SK-N-MC (cell line): ENCODE results near the gene BHLHA15.

Experiments used
- DNase-seq: peaks from one replicate; pipeline ENCODE4 v3.0.0-alpha.2; 2011; ENCODE audit warnings: low read depth, low spot score
- H3K27ac ChIP-seq: fragments of 200-600 bp; sonication (generic); 2 replicates; pipeline ENCODE4 v1.5.1; 2016; ENCODE audit warnings: mixed run types
- H3K36me3 ChIP-seq: fragments of 200-600 bp; sonication (generic); 2 replicates; pipeline ENCODE4 v1.6.1; 2017; ENCODE audit warnings: antibody characterized with exemption, low read length, mixed read lengths; ENCODE audit not compliant: insufficient read depth
- H3K4me3 ChIP-seq: fragments of 200-600 bp; sonication (generic); 2 replicates; pipeline ENCODE4 v1.5.1; 2016
- H3K9ac ChIP-seq: fragments of 200-600 bp; sonication (generic); 2 replicates; pipeline ENCODE4 v1.8.0; 2017; ENCODE audit warnings: mixed run types, mixed read lengths; ENCODE audit not compliant: insufficient read length
- H3K9me3 ChIP-seq: fragments of 200-600 bp; sonication (generic); 2 replicates; pipeline ENCODE4 v1.6.1; 2017; ENCODE audit warnings: low read depth, mild to moderate bottlenecking, antibody characterized with exemption, low read length, moderate library complexity, mixed read lengths
- EZH2 ChIP-seq: fragments of 200-600 bp; sonication (generic); IDR thresholded peaks from one replicate; pipeline ENCODE4 v1.6.1; 2017; ENCODE audit warnings: antibody characterized with exemption
- FOXP2 ChIP-seq: optimal IDR thresholded peaks from 2 replicates; pipeline ENCODE3; 2011; ENCODE audit warnings: mild to moderate bottlenecking, moderate library complexity; ENCODE audit not compliant: insufficient read depth; ENCODE audit errors: extremely low read length, control extremely low read depth
- POLR2AphosphoS5 ChIP-seq: IDR thresholded peaks from 2 replicates; pipeline ENCODE4 v1.6.1; 2012; ENCODE audit warnings: mild to moderate bottlenecking, low read depth, low read length, borderline replicate concordance

BHLHA15 gene

DNA sequence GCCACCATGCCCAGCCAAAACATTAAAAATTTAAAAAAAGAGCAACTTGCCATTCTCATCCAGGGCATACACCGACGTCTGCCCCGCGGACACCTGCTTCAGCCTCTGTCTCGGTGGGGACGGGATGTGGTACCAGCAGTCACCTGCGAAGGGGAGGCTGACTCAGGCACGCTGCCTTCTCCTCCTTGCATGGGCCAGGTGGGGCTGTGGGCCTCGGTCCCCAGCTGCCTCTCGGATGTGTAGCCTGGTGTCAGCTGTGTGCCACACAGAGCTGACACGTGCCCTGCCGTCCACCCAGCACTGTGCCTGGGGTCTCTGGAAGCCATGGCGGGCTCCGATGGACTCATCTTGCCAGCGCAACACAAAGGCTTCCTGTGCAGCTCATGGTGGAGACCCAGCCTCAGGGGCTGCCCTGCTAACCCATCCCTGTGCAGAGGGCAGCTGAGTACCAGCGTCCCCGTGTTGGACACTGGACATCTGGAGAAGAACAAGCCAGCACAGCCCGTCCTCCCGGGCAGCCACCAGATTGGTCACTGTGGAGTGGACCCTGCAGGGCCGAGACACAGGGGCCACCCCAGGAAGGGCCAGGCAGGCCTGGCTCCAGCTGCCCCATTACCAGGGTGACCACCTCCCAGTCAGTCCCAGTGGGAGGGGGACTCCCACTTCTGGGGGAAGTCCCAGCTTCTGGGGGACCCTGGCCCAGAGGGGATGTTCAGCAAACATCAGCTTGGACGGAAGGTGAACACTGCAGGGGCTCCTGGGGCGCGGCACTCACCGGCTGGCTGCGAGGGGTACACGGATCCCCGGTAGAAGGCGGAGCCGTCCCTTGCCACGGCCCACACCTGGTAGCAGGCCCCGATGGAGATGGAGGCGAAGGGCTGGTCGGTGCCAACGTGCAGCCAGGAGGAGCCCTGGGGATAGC, 10.6 kb downstream of the BHLHA15 start:
- no peaks in the 10 kb centered on the region for H3K36me3 ChIP-seq
- no peak for TF ChIP-seq FOXP2
- TF ChIP-seq POLR2AphosphoS5, result no peak
- TF ChIP-seq EZH2, result no peak
- H3K4me3 ChIP-seq, result no peak overlapping the region
- no peak overlapping the region for H3K9ac ChIP-seq
- DNase-seq, result no peak
- no peak overlapping the region for H3K27ac ChIP-seq
- H3K9me3 ChIP-seq, result no peaks in the 10 kb centered on the region

DNA sequence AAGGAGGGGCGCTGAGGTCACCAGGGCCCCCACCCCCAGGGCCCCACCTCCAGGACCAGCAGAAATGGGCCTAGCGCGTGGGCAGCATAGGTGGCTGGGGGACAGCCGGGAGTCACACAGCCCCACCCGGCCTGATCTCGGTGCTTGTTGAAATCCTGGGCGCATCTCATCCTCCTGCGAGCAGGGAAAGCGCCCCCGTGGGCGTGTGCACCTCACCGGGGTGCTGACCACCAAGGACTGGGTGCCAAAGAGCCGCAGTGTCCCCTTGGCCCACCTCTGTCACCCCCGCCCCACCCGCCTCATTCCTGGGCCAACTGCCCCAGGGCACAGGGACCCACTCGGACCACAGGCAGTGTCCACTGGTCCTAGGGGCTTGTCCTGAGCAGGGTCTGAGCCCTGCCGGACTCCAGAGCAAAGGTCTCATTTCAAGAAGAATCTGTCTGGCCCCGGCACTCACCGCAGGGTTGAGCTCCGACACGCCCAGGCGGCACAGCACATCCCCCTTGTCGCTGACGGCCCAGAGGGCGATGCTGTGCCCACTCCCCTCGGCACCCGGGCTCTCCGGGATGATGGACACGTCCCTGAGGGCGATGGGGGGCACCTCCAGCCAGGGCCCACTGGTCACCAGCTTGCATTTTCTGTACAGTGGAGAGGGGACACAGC, 11.4 kb downstream of the BHLHA15 start:
- Histone ChIP-seq H3K36me3 (no peaks in the 10 kb centered on the region), H3K4me3 (no peak overlapping the region), H3K27ac (no peak overlapping the region), H3K9ac (no peak overlapping the region), H3K9me3 (no peaks in the 10 kb centered on the region)
- no peak for TF ChIP-seq EZH2
- DNase-seq, result no peak

DNA sequence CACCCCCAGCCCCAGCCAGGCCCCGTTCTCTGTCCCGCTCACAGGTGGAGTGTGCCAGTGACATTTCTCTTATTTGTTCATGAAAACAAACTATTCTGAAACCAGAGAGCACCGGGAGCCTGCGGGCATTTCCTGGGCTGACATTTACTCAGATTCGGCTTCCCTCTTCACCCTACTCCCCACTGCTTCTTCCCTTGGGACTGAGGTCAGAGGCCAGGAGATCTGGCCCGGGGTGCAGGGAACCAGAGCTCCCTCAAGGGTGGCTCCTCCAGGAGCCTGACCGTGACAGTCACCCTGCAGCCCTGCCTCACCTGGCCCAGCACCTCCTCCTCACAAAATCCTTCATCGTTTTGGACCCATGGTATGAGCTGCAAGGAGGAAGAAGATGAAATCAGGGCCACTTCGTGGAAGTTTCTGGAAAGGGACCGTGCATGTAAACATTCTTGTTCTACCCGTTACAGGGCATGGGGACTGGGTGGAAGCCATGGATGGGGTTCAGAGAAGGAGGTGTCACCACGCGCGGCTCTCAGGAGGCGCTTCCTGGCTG, 12.2 kb downstream of the BHLHA15 start:
- Histone ChIP-seq H3K9ac (no peak overlapping the region), H3K4me3 (no peak overlapping the region), H3K27ac (no peak overlapping the region), H3K9me3 (no peaks in the 10 kb centered on the region), H3K36me3 (no peaks in the 10 kb centered on the region)
- DNase-seq, result no peak
- no peak for TF ChIP-seq FOXP2
- TF ChIP-seq POLR2AphosphoS5, result no peak
- TF ChIP-seq EZH2, result no peak

DNA sequence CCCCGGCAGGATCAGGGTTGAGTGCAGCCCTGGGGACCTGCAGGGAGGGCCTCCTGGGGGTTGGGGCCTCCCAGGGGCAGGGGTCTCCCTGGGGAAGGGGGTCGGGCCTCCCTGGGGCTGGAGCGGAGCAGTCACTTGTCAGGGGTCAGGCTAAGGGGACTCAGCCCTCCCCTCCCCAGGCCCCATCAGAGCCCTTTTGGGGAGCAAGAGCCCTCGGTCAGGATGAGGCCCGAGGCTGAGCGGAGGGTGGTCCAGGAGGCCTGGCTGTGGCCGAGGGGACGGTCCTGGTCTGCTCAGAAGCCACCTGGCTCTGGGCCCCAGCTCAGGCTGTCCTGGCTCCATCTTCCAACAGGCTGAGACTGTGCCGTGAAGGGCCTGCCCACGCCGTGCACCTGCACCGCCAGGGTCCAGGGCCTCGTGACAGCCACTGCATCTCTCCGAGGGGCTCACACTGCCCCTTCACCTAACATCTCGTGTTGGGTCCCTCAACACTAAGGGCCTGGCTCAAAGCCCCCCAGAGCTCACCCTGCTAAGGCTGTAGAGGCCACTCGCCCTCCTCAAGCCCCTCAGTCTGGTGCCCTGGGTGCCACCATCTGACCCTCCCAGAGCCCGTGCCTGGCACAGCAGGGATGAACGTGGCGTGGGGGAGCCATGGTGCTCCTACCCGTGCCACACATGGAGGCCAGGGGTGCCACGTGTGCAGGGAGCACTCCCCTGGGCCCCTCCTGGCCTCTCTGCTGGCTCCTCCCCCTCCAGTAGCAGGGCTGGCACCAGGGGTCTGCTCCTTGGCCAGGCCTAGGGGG, 12.9 kb downstream of the BHLHA15 start:
- no peaks in the 10 kb centered on the region for H3K9me3 ChIP-seq
- no peak overlapping the region for H3K4me3 ChIP-seq
- H3K36me3 ChIP-seq, result no peaks in the 10 kb centered on the region
- TF ChIP-seq POLR2AphosphoS5, result no peak
- no peak for DNase-seq
- no peak overlapping the region for H3K9ac ChIP-seq
- no peak overlapping the region for H3K27ac ChIP-seq

DNA sequence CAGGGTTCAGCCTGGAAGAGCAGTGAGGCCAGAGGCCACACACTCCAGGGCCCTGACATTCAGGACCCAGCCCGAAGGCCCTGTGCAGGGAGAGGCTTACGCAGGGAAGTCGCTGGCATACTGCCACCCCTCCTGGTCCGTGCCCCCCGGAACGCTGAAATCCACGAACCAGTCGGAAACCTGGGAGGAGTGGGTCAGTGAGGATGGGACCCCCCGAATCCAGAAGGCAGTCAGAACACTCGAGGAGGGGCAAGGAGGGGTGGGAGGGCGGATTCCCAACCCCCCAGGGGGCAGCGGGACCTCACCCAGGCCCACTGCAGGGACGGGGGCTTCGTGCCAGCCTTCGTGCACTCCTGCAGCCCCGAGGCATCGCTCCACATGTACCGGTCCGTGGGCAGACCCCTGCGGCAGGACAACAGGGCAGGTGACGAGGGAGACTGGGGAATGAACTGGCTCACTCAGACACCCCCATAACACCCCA, 13.5 kb downstream of the BHLHA15 start:
- H3K4me3 ChIP-seq, result no peak overlapping the region
- DNase-seq, result no peak
- TF ChIP-seq EZH2, result no peak
- TF ChIP-seq FOXP2, result no peak
- no peak for TF ChIP-seq POLR2AphosphoS5
- no peak overlapping the region for H3K27ac ChIP-seq
- H3K9me3 ChIP-seq, result no peaks in the 10 kb centered on the region
- no peaks in the 10 kb centered on the region for H3K36me3 ChIP-seq
- H3K9ac ChIP-seq, result no peak overlapping the region

DNA sequence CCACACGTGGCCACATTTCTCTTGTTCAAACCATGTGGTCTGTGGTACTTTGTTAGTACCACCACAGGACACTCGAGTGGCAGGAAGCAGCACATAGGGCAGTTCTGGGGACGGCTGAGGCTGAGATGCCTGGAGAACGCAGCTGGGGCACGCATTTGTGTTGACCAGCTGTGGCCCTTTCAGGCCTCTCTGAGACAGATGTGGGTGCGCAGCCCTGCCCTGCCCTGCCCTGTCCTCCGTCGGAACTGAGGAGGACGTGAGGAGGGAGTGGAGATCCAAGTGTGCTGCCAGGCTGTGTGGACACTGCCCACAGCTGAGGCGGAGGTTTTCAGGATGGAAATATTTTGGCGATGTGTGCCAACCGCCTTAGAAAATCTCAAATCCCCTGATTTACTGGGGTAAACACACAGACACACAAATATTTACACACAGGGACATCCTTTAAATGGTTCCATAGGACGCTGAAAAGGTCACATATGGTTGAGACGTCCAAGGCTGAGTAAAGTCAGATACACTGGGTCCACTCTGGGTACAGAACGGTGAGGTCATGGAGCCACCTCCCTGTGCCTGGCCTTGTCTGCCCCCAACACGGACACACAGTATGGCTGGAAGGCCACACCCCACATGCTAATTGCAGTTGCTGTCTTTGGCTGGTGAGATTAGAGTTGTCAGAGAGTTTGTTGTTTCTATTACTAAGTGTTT, 14.8 kb downstream of the BHLHA15 start:
- H3K9ac ChIP-seq, result no peak overlapping the region
- no peak overlapping the region for H3K4me3 ChIP-seq
- no peaks in the 10 kb centered on the region for H3K36me3 ChIP-seq
- no peaks in the 10 kb centered on the region for H3K9me3 ChIP-seq
- no peak for DNase-seq
- TF ChIP-seq POLR2AphosphoS5 (no peak), FOXP2 (no peak), EZH2 (no peak)
- H3K27ac ChIP-seq, result no peak overlapping the region

DNA sequence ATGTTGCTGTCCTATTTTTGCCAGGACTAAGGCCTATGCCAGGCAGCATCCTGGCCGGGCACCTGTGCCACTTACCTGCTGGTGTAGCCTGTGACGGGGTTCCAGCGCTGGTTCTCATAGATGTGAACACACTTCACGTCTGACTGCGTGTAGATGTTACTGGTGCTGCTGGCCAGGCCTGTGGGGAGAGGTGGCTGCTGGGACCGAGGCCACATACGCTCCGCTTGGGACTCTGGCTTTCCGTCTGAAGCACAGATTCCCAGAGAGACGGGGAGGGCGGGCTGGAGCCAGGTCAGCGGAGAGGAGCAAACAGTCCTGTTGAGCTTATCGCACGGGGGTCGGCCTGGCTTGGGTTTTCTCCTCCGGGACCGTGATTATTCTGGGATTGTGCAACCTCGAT, 16.7 kb downstream of the BHLHA15 start:
- no peak overlapping the region for H3K27ac ChIP-seq
- H3K9ac ChIP-seq, result no peak overlapping the region
- H3K9me3 ChIP-seq, result no peaks in the 10 kb centered on the region
- no peak overlapping the region for H3K4me3 ChIP-seq
- TF ChIP-seq FOXP2, result no peak
- no peak for TF ChIP-seq POLR2AphosphoS5
- TF ChIP-seq EZH2, result no peak
- DNase-seq, result no peak
- H3K36me3 ChIP-seq, result no peaks in the 10 kb centered on the region
